Neural cell (in vitro differentiated cells): ENCODE results near the gene GABBR2. TPM values are rescaled to one million over a fixed set of nuclear protein-coding genes. Genes with fewer than 3 reads are reported as not detected.

Experiments used
- H2AFZ ChIP-seq: fragments of 200-600, 300-800 bp; sonication (generic), shearing (Covaris generic); 2 replicates; pipeline ENCODE4 v1.6.0; 2014; ENCODE audit warnings: low read depth, mild to moderate bottlenecking, antibody characterized with exemption, low read length, moderate library complexity
- H3F3A ChIP-seq: fragments of 200-600 bp; shearing (Covaris generic); 2 replicates; pipeline ENCODE4 v1.6.1; 2016; ENCODE audit warnings: mild to moderate bottlenecking, moderate library complexity, mixed read lengths, antibody characterized with exemption, low read length; ENCODE audit not compliant: insufficient read depth, poor library complexity, severe bottlenecking
- H3K27ac ChIP-seq: fragments of 200-600, 300-800 bp; sonication (generic), shearing (Covaris generic); 2 replicates; pipeline ENCODE4 v1.5.1; 2014; ENCODE audit warnings: mild to moderate bottlenecking, low read length, moderate library complexity
- H3K27me3 ChIP-seq: fragments of 300-800, 200-600 bp; sonication (generic), shearing (Covaris generic); 2 replicates; pipeline ENCODE4 v1.6.0; 2014; ENCODE audit warnings: mild to moderate bottlenecking, low read depth, low read length, moderate library complexity; ENCODE audit not compliant: insufficient read depth
- H3K36me3 ChIP-seq: fragments of 300-800, 200-600 bp; sonication (generic), shearing (Covaris generic); 2 replicates; pipeline ENCODE4 v1.5.1; 2014; ENCODE audit warnings: mild to moderate bottlenecking, antibody characterized with exemption, low read length, moderate library complexity; ENCODE audit not compliant: insufficient read depth
- H3K4me2 ChIP-seq: fragments of 300-800, 200-600 bp; sonication (generic), shearing (Covaris generic); 2 replicates; pipeline ENCODE4 v1.6.0; 2014; ENCODE audit warnings: mild to moderate bottlenecking, low read length
- H3K4me3 ChIP-seq: fragments of 300-800, 200-600 bp; sonication (generic), shearing (Covaris generic); 2 replicates; pipeline ENCODE4 v1.5.1; 2014; ENCODE audit warnings: mild to moderate bottlenecking, low read length, moderate library complexity
- H3K79me2 ChIP-seq: fragments of 200-600 bp; shearing (Covaris generic); replicated peaks from 2 replicates; pipeline ENCODE4 v1.6.0; 2014; ENCODE audit warnings: mild to moderate bottlenecking, low read length, moderate library complexity; ENCODE audit not compliant: insufficient read depth
- H3K9ac ChIP-seq: fragments of 300-800, 200-600 bp; sonication (generic), shearing (Covaris generic); 2 replicates; pipeline ENCODE4 v1.6.1; 2016; ENCODE audit warnings: mild to moderate bottlenecking, low read length, mixed read lengths
- H3K9me2 ChIP-seq: fragments of 200-600 bp; shearing (Covaris generic); 2 replicates; pipeline ENCODE4 v1.6.1; 2016; ENCODE audit warnings: mild to moderate bottlenecking, low read length, mixed read lengths; ENCODE audit not compliant: insufficient read depth
- H3K9me3 ChIP-seq: fragments of 200-600, 300-800 bp; sonication (generic), shearing (Covaris generic); 2 replicates; pipeline ENCODE4 v1.6.1; 2016; ENCODE audit warnings: mild to moderate bottlenecking, mixed run types, low read length, moderate library complexity, mixed read lengths
- H4K20me1 ChIP-seq: fragments of 200-600 bp; shearing (Covaris generic); 2 replicates; pipeline ENCODE4 v1.6.1; 2016; ENCODE audit warnings: mild to moderate bottlenecking, mixed run types; ENCODE audit not compliant: insufficient read depth
- CTCF ChIP-seq: fragments of 450-650 bp; IDR thresholded peaks from 2 replicates; pipeline ENCODE4 v1.5.1; 2014; ENCODE audit warnings: antibody characterized with exemption, mild to moderate bottlenecking, moderate library complexity; ENCODE audit not compliant: poor library complexity, severe bottlenecking
- EP300 ChIP-seq: fragments of 450-650 bp; conservative IDR thresholded peaks from 2 replicates; pipeline ENCODE4 v1.6.1; 2014; ENCODE audit warnings: antibody characterized with exemption, mild to moderate bottlenecking, moderate library complexity; ENCODE audit not compliant: poor library complexity, severe bottlenecking
- EZH2 ChIP-seq: fragments of 200-600, 300-800 bp; shearing (Covaris generic), sonication (generic); IDR thresholded peaks from 2 replicates; pipeline ENCODE4 v1.6.1; 2014; ENCODE audit warnings: antibody characterized with exemption, low read length, borderline replicate concordance, mild to moderate bottlenecking; ENCODE audit not compliant: insufficient read depth, poor library complexity, severe bottlenecking
- MXI1 ChIP-seq: fragments of 450-650 bp; conservative IDR thresholded peaks from 2 replicates; pipeline ENCODE4 v1.6.1; 2014; ENCODE audit warnings: antibody characterized with exemption, mild to moderate bottlenecking; ENCODE audit not compliant: poor library complexity, severe bottlenecking
- POLR2AphosphoS5 ChIP-seq: IDR thresholded peaks from 2 replicates; pipeline ENCODE4 v1.6.1; 2012
- RAD21 ChIP-seq: fragments of 450-650 bp; conservative IDR thresholded peaks from 2 replicates; pipeline ENCODE4 v1.6.1; 2014; ENCODE audit warnings: antibody characterized with exemption, mild to moderate bottlenecking, moderate library complexity
- REST ChIP-seq: IDR thresholded peaks from 2 replicates; pipeline ENCODE4 v1.6.1; 2012; ENCODE audit warnings: borderline replicate concordance
- SMC3 ChIP-seq: fragments of 450-650 bp; conservative IDR thresholded peaks from 2 replicates; pipeline ENCODE4 v1.6.1; 2014; ENCODE audit warnings: antibody characterized with exemption, mild to moderate bottlenecking, moderate library complexity; ENCODE audit not compliant: poor library complexity
- TAF1 ChIP-seq: IDR thresholded peaks from 2 replicates; pipeline ENCODE4 v1.6.1; 2012; ENCODE audit warnings: low read depth
- polyA plus RNA-seq: library from polyadenylated mRNA; depleted of rRNA; stranded (reverse); fragments of >200 nt; gene quantifications from 2 replicates; pipeline ENCODE4 v1.2.3, GENCODE V29; 2014

GABBR2 gene
- polyA plus RNA-seq, 1 donor from 2014 or later: 7.1 TPM

GRCh38 chr9:98328770-98329169 lies 380.0 kb downstream of the GABBR2 start:
- Histone ChIP-seq H3K9me2 (no peaks in the 10 kb centered on the region), H3K4me3 (no peak overlapping the region), H3K27ac (no peak overlapping the region), H3K9me3 (no peaks in the 10 kb centered on the region), H3F3A (no peaks in the 10 kb centered on the region), H2AFZ (no peak overlapping the region), H3K36me3 (no peaks in the 10 kb centered on the region), H3K4me2 (no peak overlapping the region), H3K27me3 (no peaks in the 10 kb centered on the region), H4K20me1 (no peaks in the 10 kb centered on the region), H3K9ac (no peak overlapping the region), H3K79me2 (no peaks in the 10 kb centered on the region)
- TF ChIP-seq EP300 (no peak), SMC3 (no peak), REST (no peak), EZH2 (no peak), TAF1 (no peak)

- Histone ChIP-seq H3K9me3 (no peaks in the 10 kb centered on the region), H3K9ac (no peak overlapping the region), H3K36me3 (no peaks in the 10 kb centered on the region), H3K27me3 (no peaks in the 10 kb centered on the region), H3K27ac (no peak overlapping the region), H2AFZ (no peak overlapping the region), H3K4me2 (no peak overlapping the region), H3K79me2 (no peaks in the 10 kb centered on the region), H3F3A (no peaks in the 10 kb centered on the region), H3K9me2 (no peaks in the 10 kb centered on the region), H4K20me1 (no peaks in the 10 kb centered on the region), H3K4me3 (no peak overlapping the region)
- TF ChIP-seq EZH2 (no peak), CTCF (no peak), MXI1 (no peak), POLR2AphosphoS5 (no peak), SMC3 (no peak), EP300 (no peak), RAD21 (no peak), TAF1 (no peak), REST (no peak)
Observed at GRCh38 chr9:98328141-98328540, 380.6 kb downstream of the GABBR2 start.
